Ureter (tissue), 1 donor: Measurements from ENCODE around the gene KIAA0825. TPM values are rescaled to one million over a fixed set of nuclear protein-coding genes. Genes with fewer than 3 reads are reported as not detected.

Experiments used
- DNase-seq: peaks from one replicate; pipeline ENCODE4 v3.0.0-alpha.2; 2020; ENCODE audit warnings: low spot score
- total RNA-seq: library from RNA; stranded (reverse); gene quantifications from one replicate; pipeline ENCODE4 v1.2.4, GENCODE V29; 2023
- donor health status: DM: yes; HTN: yes; CAD: no.

The KIAA0825 gene
- total RNA-seq, 1 donor from 2014 or later, result 5.9 TPM

- no peak for DNase-seq
These were observed 377.8 kb downstream of the KIAA0825 start for GRCh38 chr5:94240596-94240992.

GRCh38 chr5:94240134-94240533, 378.3 kb downstream of the KIAA0825 start:
- DNase-seq, result no peak

- no peak for DNase-seq
These were observed 379.1 kb downstream of the KIAA0825 start for GRCh38 chr5:94239266-94239665.

DNA sequence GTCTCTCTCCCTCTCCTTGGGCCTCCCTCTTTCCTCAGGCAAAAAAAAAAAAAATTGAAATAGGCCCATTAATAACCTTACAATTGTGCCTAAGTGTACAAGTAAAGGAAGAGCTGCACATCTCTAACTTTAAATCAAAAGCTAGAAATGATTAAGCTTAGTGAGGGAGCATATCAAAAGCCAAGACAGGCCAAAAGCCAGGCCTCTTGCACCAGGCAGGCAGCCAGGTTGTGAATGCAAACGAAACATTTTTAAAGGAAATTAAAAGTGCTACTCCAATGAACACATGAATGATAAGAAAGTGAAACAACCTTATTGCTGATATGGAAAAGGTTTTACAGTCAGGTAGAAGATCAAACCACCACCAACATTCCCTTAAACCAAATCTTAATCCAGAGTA, 383.4 kb downstream of the KIAA0825 start:
- DNase-seq, result no peak

DNA sequence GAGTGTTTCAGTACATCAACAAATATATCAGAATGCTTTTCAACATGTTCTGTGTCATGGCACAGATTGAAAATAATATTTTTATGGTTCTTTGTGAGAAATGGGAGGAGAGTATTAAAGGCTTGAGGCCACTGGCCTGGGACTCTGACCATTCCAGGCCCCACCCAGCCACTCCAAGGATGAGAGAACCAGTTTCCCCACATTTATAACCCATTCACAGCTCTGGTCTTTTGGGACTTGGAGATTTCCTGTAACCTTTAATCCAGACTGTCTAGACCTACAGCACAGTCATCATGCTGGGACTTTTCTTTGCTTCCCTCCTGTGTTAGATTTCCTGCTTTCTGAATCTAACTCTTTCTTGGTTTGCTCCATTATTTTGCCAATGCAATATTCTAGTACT, 389.6 kb downstream of the KIAA0825 start:
- no peak for DNase-seq

- no peak for DNase-seq
These were observed 395.2 kb downstream of the KIAA0825 start for GRCh38 chr5:94223235-94223634.

GRCh38 chr5:94218374-94218773, 400.0 kb downstream of the KIAA0825 start:
- DNase-seq, result no peak

DNA sequence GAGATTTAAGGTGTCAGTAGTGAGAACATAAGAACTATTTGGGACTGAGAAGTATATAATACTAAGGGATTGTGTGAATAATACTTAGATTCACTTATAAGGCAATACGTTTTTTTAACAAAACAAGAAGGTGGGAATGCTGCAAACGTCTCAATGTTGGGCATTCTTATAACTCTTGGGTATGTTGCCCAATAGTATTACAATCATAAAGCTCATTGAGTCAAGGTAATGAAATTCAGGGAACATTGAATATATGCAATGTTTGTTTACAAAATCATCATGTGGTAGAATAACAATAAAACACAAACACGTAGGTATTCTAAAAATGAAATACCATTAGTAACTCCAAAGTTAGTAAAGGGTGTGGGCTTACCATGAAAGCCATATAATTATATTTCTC, 400.7 kb downstream of the KIAA0825 start:
- DNase-seq, result no peak

GRCh38 chr5:94217216-94217615, 401.2 kb downstream of the KIAA0825 start:
- DNase-seq, result no peak

DNA sequence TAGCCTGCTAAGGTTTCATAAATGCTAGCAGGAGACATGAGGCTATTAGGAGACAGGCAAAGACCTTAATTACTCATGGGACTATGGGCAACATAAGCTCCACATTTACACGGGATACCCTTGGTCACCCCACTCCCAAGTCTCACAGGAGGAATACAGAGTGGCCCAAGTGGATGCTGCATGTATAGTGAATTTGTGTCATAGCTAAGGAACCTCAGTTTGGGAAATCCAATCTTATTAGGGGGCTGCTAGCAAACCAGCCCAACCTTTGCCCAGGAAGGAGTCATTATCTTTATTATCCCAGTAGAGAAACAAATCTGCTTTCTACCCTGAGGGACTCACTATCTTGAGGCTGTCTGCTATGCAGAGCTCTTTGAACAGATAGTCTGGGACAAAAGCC, 405.9 kb downstream of the KIAA0825 start:
- no peak for DNase-seq

DNA sequence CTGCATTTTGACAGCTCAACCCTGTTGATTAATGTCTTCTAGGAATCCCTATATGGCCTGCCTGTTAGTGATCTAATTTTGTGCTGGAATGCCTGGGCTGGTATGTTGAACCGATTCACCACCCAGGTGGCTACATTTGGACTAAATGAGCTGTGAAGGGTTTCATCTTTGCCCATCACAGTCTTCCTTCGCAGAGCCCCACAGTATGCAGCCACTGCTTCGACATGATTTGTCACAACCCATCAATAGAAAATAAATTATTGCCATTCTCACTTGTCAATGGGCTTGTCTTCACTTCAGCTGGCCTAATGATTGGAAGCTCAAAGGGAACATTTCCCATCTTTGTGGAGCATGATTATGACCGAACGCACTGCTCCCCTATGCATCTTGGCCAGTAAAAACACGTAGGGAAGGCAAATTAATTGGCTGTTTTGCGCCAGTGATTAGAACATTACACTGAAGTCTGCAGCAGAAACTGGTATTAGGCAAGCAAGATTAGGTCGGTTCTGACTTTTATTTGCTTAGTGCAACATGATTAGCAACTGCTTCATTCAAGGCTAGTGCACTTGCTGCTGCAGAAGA, 408.5 kb downstream of the KIAA0825 start:
- no peak for DNase-seq

DNA sequence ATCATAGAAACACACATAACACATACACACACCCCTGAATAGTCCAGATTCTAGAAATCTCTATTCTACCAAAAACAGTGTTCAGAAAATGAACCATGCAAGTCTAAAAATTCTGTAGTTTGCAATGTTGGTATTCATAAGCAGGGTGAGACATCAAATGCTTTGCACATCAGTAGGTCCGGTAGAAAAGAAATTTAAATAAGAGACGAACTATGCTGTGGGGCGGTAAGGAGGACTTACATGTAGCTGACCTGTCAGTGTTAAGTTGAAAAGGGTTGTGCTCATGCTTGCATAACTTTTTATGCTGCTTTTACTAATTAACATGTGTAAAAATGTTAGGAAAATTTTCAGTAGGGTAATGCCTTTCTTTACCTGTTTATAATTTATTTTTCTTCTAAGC, 409.1 kb downstream of the KIAA0825 start:
- DNase-seq, result no peak

DNA sequence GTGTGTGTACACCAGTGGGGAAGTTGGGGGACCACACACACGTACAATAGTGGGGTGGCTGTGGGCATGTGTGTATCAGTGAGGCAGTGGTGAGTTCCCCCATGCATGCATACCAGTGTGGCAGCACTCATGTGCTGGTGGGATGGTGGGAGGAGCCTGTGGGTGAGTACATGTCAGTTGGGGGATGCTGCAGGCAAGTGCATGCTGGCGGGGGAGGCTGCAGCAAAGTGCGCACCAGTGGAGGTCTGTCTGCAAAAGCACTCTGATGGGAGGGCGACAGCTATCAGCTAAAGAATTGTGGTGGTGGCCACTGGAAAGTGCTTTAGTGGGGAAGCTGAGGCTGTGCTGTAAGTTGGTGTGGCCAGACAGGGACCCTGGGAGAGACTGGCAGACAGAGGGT, 418.8 kb downstream of the KIAA0825 start:
- DNase-seq, result no peak

DNA sequence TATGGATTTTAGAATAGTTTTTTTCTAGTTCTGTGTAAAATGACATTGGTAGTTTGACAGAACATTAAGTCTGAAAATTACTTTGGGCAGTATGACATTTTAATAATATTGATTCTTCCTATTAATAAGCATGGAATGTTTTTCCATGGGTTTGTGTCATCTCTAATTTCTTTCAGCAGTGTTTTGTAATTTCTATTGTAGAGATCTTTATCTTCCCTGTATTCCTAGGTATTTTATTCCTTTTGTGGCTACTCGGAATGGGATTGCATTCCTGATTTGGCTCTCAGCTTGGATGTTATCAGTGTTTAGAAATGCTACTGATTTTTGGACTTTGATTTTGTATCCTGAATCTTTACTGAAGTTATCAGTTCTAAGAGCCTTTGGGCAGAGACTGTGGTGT, 420.4 kb downstream of the KIAA0825 start:
- no peak for DNase-seq

DNA sequence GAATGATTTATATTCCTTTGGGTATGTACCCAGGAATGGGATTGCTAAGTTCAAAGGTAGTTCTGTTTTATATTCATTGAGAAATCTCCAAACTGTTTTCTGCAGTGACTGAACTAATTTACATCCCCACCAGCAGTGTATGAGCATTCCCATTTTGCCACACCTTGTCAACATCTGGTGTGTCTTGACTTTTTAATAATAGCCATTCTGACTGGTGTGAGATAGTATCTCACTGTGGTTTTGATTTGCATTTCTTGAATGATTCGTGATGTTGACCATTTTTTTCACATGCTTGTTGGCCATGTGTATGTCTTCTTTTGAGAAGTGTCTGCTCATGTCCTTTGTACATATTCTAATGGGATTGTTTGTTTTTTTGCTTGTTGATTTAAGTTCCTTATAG, 421.5 kb downstream of the KIAA0825 start:
- DNase-seq, result no peak

DNA sequence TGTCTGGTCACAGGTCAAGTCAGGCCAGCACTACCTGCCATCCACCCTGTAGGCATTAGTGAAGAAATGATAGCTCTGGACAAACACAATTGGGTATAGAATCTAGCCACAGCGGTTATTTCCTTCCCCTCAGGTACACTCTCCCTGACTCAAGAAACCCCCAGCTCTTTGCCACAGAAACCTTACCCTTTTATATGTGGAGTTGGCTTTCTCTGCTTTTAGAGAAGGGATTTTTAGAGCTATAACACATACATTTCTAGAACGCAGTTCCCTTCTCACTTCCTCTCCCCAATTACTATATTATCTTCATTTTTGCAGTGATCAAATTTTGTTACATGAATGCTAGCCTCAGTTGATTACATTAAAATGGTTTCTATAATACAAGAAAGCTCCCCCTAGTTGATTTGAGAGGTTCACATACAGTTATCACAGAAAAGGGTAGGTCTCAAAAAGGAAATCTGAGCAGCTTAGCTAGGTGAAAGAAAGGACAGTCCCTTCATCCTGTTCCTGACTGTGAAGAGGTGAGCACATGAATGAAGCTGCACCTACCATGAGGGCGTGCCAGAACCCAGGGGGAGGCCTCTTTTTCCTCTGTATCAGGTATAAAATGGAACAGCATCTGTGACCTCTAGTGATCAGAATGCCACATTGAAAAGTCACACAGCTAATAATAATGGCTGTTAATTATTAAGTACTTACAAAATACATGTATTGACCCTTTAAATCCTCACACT, 425.6 kb downstream of the KIAA0825 start:
- no peak for DNase-seq

- DNase-seq, result no peak
These were observed 426.8 kb downstream of the KIAA0825 start for GRCh38 chr5:94191604-94192003.

GRCh38 chr5:94188725-94189124, 429.7 kb downstream of the KIAA0825 start:
- no peak for DNase-seq

DNA sequence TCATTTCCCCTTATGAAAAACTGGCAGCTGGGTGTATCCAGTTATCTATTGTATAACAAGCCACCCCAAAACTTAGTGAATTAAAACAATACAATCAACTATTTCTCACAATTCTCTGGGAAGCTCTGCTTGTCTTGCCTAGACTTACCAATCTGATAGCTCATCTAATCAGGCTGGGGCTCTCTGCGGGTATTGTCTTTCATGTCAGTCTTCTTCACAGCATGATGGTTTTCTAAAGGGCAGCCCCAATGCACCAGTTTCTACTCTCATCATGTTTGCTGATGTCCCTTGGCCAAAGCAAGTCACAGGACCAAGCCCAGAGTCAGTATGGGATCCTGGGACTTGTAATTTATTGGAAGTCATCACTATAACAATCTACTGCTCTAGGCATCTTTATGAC, 433.5 kb downstream of the KIAA0825 start:
- DNase-seq, result no peak

DNA sequence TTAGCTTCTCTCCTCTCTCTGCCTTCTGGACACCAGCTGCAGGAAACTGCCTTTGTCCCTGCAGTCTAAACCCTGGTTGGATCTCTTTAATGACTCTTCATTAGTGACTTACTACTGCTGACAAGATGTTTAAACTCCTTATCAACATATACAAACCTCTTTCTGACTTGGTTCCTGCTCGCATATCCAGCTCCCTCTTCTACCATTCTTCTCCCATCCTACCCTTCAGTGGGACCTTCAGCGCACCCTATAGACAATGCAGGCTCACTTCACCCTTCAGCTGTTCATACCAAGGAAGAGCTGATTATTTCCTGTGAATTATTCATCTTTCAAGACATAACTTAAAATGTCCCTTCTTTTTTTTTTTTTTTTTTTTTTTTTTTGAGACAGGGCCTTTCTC, 436.5 kb downstream of the KIAA0825 start:
- no peak for DNase-seq

DNA sequence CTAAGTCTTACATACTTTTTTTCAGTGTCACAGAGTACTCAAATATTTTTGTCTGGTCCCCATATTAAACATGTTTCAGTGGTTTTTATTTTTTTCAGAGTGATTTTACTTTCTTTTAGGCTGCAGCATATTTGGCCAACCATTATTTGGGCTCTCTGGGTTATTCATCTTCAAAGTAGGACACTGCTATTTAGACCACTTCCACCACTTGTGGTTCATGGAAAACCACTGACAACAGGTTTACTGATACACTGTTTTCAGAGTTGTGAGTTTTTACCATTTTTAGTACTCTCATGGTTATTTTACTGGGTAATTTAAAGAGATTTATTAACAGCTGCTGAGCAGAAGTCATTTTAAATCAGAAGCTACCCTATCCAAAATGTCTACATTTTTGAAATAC, 437.6 kb downstream of the KIAA0825 start:
- no peak for DNase-seq

- DNase-seq, result no peak
These were observed 442.5 kb downstream of the KIAA0825 start for GRCh38 chr5:94175912-94176311.

DNA sequence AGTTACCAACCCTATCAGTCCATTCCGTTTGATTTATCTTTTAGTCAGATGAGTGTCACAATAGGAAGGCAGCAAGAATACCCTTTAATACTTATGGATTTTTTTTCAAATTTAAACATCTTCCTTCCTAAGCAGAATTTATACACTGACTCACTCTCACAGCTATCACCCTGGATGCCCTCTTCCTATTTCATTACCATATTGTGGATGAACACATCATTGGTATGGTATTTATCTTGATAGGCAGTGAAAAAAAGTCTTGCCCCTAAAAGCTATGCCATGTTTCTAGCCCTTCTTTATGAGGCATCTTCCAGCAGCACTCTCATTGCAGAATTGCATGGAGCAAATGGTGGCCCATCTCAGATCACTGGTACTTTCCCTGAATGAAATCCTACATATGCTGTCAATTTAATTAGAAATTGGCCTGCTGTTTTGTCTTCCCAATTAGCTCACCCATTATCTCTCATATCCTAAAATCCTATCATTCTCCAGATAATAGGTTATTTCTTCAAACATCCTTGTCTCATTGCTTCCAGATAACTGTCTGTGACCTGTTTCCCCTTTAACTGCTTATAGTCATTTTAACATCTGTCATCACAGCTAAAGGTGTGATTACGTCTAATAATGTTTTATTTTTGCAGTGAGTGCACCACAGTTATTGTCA, 443.5 kb downstream of the KIAA0825 start:
- DNase-seq, result no peak
